Heart left ventricle (tissue), 13 donors: ENCODE results near the gene HS3ST2.

Experiments
- POLR2A ChIP-seq, 2 donors: fragments of 450-650 bp; IDR thresholded peaks; one replicate each; pipeline ENCODE4 v1.6.1; 2017; ENCODE audit warnings: antibody characterized with exemption in 2 of 2, mild to moderate bottlenecking in 2 of 2, moderate library complexity in 2 of 2
- TF ChIP-seq, protein P1 (sequence below), 12 donors: fragments of 200-600 bp; sonication (generic) in 4 of 12; IDR thresholded peaks; one replicate each; pipeline versions ENCODE4 v1.5.0 to v1.8.0; 2018 to 2022; ENCODE audit warnings: antibody characterized with exemption in 12 of 12, mild to moderate bottlenecking in 5 of 12
- donor health status: ischemic (EF 13 %, LVEDD 7.1; RV severe dilation, severe dysfunction).
- donor health status: DM: no; HTN: yes; CAD: no.
- donor health status: DM: no; HTN: no; CAD: no.
- donor health status: ischemic (EF 25% LVEDD 6.9; RV normal size, moderate dysfunction).
- donor health status: ischemic (EF 25% LVEDD 5.7; RV mildly dilated, moderate dysfunction).
- donor health status: ischemic (EF 35%, LVEDD 5.7; RV mildly dilated, moderate dysfunction).
- donor health status: nonischemic (EF 11% LVEDD 7.7; RV severe dilation, severe dysfunction).
- donor health status: DM: yes; HTN: yes; CAD: no.
- donor health status: PGD.
- donor health status: ischemic (EF 29% LVEDD 5.4; RV normal size, mild dysfunction).
- donor health status: nonischemic (EF 23%, LVEDD 6.1; RV moderate dilation, normal function).

DNA sequence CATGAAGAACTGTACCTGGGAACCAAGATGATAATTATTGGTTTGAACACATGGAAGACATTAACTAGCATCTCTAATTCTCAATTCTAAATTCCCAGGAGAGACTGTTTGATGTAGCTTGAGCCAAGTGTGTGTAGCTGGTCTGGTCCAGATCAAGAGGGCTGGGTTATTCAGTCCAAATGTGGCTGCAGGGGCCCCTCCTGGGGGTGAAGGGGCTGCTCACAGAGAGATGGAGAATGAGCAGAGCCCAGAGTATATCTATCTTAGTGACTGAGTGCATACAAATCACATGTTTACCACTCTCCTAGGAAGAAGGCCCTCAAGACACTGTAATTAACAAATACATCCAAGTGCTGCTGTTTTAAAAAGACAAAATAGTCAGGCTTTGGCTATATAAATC, 50.4 kb downstream of the HS3ST2 start:
- TF ChIP-seq, protein P1, sequence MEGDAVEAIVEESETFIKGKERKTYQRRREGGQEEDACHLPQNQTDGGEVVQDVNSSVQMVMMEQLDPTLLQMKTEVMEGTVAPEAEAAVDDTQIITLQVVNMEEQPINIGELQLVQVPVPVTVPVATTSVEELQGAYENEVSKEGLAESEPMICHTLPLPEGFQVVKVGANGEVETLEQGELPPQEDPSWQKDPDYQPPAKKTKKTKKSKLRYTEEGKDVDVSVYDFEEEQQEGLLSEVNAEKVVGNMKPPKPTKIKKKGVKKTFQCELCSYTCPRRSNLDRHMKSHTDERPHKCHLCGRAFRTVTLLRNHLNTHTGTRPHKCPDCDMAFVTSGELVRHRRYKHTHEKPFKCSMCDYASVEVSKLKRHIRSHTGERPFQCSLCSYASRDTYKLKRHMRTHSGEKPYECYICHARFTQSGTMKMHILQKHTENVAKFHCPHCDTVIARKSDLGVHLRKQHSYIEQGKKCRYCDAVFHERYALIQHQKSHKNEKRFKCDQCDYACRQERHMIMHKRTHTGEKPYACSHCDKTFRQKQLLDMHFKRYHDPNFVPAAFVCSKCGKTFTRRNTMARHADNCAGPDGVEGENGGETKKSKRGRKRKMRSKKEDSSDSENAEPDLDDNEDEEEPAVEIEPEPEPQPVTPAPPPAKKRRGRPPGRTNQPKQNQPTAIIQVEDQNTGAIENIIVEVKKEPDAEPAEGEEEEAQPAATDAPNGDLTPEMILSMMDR (IDR thresholded peaks at IDR 0.05): no peak
- no peak for TF ChIP-seq POLR2A (IDR thresholded peaks at IDR 0.05)
